KMS-11 (cell line): ENCODE data around the gene JARID2.

Experiments
- H2AFZ ChIP-seq: fragments of 200-600 bp; sonication (generic); 2 replicates; pipeline ENCODE4 v1.6.1; 2016; ENCODE audit warnings: antibody characterized with exemption, mixed run types, low read depth
- H3K27ac ChIP-seq: fragments of 200-600 bp; sonication (generic); 2 replicates; pipeline ENCODE4 v1.6.1; 2016; ENCODE audit warnings: mild to moderate bottlenecking, mixed run types
- H3K27me3 ChIP-seq: fragments of 200-600 bp; sonication (generic); 2 replicates; pipeline ENCODE4 v1.6.1; 2017; ENCODE audit warnings: mild to moderate bottlenecking, low read depth, mixed run types, moderate library complexity; ENCODE audit not compliant: insufficient read depth
- H3K36me3 ChIP-seq: fragments of 200-600 bp; sonication (generic); 2 replicates; pipeline ENCODE4 v1.6.1; 2017; ENCODE audit warnings: mild to moderate bottlenecking, mixed run types; ENCODE audit not compliant: insufficient read depth
- H3K4me1 ChIP-seq: fragments of 200-600 bp; sonication (generic); 2 replicates; pipeline ENCODE4 v1.6.1; 2016; ENCODE audit warnings: mild to moderate bottlenecking, low read depth, mixed run types; ENCODE audit not compliant: poor library complexity, severe bottlenecking
- H3K4me2 ChIP-seq: fragments of 200-600 bp; sonication (generic); 2 replicates; pipeline ENCODE4 v1.7.0; 2016; ENCODE audit warnings: mild to moderate bottlenecking, mixed run types
- H3K4me3 ChIP-seq: fragments of 200-600 bp; sonication (generic); IDR thresholded peaks from 2 replicates; pipeline ENCODE4 v1.6.1; 2017; ENCODE audit warnings: low read depth, low read length, mixed read lengths; ENCODE audit not compliant: insufficient read depth
- H3K79me2 ChIP-seq: fragments of 200-600 bp; sonication (generic); 2 replicates; pipeline ENCODE4 v1.6.1; 2016; ENCODE audit warnings: low read depth, mixed run types; ENCODE audit not compliant: insufficient read depth
- H3K9ac ChIP-seq: fragments of 200-600 bp; sonication (generic); 2 replicates; pipeline ENCODE4 v1.6.1; 2016; ENCODE audit warnings: mild to moderate bottlenecking, mixed run types
- H4K20me1 ChIP-seq: fragments of 200-600 bp; sonication (generic); 2 replicates; pipeline ENCODE4 v1.6.1; 2016; ENCODE audit warnings: mild to moderate bottlenecking, mixed run types; ENCODE audit not compliant: insufficient read depth
- CTCF ChIP-seq: fragments of 200-600 bp; sonication (generic); conservative IDR thresholded peaks from 2 replicates; pipeline ENCODE4 v1.6.1; 2017; ENCODE audit warnings: low read depth, mild to moderate bottlenecking, antibody characterized with exemption, low read length, moderate library complexity, mixed read lengths

JARID2 gene

GRCh38 chr6:15341311-15342001 lies 95.6 kb downstream of the JARID2 start:
- H3K4me1 ChIP-seq, result no peaks in the 10 kb centered on the region
- no peak overlapping the region for H3K9ac ChIP-seq
- no peaks in the 10 kb centered on the region for H4K20me1 ChIP-seq
- H3K4me2 ChIP-seq, result no peak overlapping the region
- no peak overlapping the region for H2AFZ ChIP-seq
- TF ChIP-seq CTCF, result no peak
- no peaks in the 10 kb centered on the region for H3K27me3 ChIP-seq
- no peak overlapping the region for H3K4me3 ChIP-seq
- H3K79me2 ChIP-seq, result peaks cover 28% of the 10 kb centered on the region; the same call in 1 of the 2 replicates
- no peaks in the 10 kb centered on the region for H3K36me3 ChIP-seq
- H3K27ac ChIP-seq, result no peak overlapping the region

- Histone ChIP-seq H3K79me2 (peaks cover 35% of the 10 kb centered on the region; the same call in 1 of the 2 replicates), H3K27ac (no peak overlapping the region), H3K27me3 (no peaks in the 10 kb centered on the region), H2AFZ (no peak overlapping the region), H3K4me2 (no peak overlapping the region), H4K20me1 (no peaks in the 10 kb centered on the region), H3K36me3 (no peaks in the 10 kb centered on the region), H3K9ac (no peak overlapping the region), H3K4me1 (no peaks in the 10 kb centered on the region), H3K4me3 (no peak overlapping the region)
- TF ChIP-seq CTCF, result no peak
These were observed 96.2 kb downstream of the JARID2 start for GRCh38 chr6:15342114-15342513.

GRCh38 chr6:15343490-15344191 lies 97.8 kb downstream of the JARID2 start:
- Histone ChIP-seq H2AFZ (no peak overlapping the region), H3K4me2 (no peak overlapping the region), H3K4me1 (no peaks in the 10 kb centered on the region), H3K27ac (no peak overlapping the region), H3K4me3 (no peak overlapping the region), H3K36me3 (no peaks in the 10 kb centered on the region), H3K79me2 (peaks cover 35% of the 10 kb centered on the region; the same call in 1 of the 2 replicates), H3K9ac (no peak overlapping the region), H3K27me3 (no peaks in the 10 kb centered on the region), H4K20me1 (no peaks in the 10 kb centered on the region)
- TF ChIP-seq CTCF, result no peak

- no peak overlapping the region for H3K27ac ChIP-seq
- no peak for TF ChIP-seq CTCF
- H3K4me1 ChIP-seq, result no peaks in the 10 kb centered on the region
- no peaks in the 10 kb centered on the region for H4K20me1 ChIP-seq
- no peak overlapping the region for H3K4me3 ChIP-seq
- H3K4me2 ChIP-seq, result no peak overlapping the region
- H3K9ac ChIP-seq, result no peak overlapping the region
- no peak overlapping the region for H2AFZ ChIP-seq
- no peaks in the 10 kb centered on the region for H3K27me3 ChIP-seq
- H3K79me2 ChIP-seq, result peaks cover 35% of the 10 kb centered on the region; the same call in 1 of the 2 replicates
- H3K36me3 ChIP-seq, result no peaks in the 10 kb centered on the region
These were observed 98.3 kb downstream of the JARID2 start for GRCh38 chr6:15344192-15344519.
